Activated CD8-positive, alpha-beta memory T cell treated with anti-CD3 and anti-CD28 coated beads for 48 hours (primary cell): ENCODE data around the gene ADAP1.
A peak's percentile ranks its signal among the peaks of the same experiment; 100 is the strongest.

Experiments
- DNase-seq, 3 experiments: peaks; one replicate each; pipeline ENCODE4 v3.0.0-alpha.2; 2020; ENCODE audit warnings: low read depth in 2 of 3, low spot score in 2 of 3

Gene ADAP1

DNA sequence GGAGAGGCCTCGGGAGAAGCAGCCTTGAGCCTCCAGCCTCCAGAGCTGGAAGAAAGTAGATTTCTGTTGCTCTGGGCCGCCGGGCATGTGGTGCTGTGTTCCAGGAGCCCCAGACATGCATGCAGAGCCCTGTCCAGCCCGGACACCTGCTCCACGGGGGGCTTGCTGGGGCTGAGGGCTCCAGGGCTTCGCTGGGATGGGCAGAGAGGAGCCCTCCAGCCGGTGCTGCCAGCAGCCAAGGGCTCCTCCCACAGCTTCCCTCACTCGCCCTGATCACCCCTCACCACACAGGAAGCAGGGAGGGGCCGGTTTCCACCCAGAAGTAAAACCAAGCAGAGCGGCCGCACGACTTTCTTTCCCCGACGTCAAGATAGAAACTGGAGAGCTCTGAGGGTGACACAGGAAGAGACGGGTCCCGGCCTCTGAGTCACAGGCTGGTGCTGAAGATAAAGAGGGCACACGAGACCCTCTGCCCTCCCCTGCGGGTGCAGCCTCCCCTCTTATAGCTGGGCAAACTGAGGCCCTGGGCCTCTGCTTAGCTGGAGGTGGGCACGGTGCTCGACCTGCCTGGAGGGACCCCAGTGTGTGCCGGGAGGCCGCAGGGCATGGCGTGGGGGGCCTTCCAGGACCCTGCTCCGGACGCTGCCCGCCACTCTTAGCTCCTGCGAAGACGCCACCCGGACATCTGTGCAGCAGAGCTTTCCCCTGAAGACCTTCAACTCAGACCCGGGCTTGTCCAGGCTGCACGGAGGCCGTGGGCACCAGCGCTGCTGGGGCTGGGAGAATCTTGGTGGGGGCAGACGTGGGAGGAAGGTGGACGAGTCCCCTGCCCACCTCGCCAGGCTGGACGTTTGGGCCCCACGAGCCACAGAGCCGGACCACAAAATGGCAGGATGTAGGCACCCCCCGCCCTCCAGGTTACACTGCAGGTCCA is 31.1 kb downstream of the ADAP1 start:
- DNase-seq = peak; percentile 82 to 87 (median 86)

DNA sequence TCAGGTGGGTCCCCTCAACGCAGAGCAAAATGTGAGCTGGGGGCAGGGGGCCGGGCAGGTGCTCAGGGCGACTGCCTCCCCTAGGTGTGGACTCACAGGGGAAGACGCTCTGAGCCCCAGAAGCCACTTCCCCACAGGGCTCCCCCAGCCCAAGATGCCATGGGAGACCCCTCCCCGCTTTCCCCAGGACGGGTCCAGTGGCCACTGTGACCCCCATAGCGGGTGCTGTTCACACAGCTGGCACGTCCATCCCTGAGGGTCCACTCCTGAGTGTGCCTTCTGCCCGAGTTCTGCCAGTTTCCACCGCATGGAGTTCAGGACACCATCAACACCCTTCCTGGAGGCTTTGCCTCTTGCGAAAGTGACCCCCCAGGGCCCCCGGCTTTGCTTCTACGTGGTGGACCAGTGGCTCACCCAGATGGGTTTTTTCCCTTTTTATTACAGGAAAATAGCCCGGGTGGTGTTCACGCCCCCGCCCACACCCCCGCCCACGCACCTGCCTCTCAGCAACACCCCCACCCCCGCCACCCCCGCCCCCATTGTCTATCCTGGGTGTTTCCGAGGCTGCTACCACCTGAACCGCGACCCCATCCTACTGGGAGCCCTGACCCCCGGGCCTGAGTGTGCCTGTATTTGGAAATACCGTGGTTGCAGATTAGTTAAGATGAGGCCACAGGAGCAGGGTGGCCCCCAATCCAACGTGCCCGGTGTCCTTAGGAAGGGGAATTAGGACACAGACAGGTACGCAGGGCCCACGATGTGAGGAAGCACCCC is 32.0 kb downstream of the ADAP1 start:
- no peak for DNase-seq

- no peak for DNase-seq
These were observed 32.7 kb downstream of the ADAP1 start for GRCh38 chr7:921581-922333.

DNA sequence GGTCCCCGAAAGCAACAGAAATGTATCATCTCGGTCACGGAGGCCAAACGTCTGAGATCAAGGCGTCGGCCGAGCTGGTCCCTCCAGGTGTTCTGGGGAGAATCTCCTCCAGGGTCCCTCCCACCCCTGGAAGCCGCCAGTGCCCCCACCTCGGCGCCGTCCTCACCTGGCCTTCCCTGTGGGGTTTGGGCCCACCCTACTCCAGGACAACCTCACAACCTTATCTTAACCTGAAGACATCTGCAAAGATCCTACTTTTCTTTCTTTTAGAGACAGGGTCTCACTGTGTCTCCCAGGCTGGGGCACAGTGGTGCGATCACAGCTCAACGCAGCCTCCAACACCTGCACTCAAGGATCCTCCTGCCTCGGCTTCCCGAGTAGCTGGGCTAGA is 33.4 kb downstream of the ADAP1 start:
- DNase-seq = no peak

DNA sequence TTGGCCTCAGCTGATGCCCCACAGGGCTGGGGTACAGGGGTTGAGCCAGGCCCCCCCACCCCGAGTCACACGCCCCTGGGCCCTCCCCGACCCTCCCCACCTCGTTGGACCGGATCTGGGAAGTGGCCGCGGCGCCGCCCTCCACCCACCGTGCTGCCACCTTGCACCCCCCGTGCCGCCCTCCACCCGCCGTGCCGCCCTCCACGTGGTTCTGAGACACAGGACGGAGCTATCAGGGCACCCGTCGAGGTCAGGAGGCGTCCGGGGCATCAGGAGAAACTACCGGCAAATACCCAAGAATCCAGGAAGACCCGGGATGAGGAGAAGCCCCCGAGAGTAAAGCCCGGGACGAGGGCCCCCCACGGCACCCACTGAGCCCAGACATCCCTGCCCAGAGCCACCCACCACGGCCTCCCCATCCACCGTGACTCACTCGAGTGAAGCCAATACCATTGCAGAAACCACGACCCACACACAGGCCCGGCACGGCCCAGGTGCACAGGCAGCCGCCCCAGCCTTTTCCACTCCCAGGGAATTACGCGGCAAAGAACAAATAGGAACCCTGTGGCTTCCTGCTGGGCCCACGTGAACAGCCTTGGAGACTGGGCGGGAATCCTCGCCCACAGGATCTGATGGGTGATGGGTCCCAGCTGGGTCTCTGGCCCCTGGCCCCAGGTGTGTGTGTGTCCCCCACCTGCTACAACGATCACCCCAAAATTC is 34.0 kb downstream of the ADAP1 start:
- no peak for DNase-seq

- DNase-seq = no peak
These were observed 34.5 kb downstream of the ADAP1 start for GRCh38 chr7:919924-920341.

- no peak for DNase-seq
These were observed 35.4 kb downstream of the ADAP1 start for GRCh38 chr7:919114-919442.

DNA sequence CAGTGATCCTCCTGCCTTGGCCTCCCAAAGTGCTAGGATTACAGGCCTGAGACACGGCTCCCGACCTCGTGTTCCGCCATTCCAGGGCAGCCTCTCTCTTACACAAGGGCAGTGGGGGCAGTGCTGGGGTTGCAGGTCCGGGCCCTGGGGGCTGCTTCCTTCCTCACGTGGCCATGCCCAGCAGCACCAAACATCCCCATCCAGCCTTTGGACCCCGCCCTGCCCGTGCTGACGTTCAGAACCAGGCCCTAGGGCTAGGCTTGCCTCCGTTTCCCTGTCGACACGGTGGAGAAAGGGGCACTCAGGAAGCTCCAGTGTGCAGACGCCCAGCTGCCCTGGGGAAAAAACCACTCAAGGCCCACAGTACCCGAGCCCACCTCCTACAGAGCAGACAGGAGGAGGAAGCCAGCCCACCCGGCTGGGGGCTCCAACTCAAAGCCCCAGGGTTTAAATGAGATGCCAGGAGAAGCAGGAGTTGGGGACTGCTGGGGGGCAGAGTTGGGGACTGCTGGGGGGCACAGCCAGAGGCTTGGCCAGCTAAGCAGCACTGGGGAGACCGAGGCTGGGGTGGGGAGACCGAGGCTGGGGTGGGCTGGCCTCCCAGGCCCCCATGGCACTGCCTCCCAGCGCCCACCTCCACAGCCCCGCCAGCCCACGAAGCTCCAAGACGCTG is 35.9 kb downstream of the ADAP1 start:
- no peak for DNase-seq

GRCh38 chr7:918118-918425 is 36.4 kb downstream of the ADAP1 start:
- DNase-seq = no peak

- DNase-seq = no peak
These were observed 37.0 kb downstream of the ADAP1 start for GRCh38 chr7:917255-918117.

DNA sequence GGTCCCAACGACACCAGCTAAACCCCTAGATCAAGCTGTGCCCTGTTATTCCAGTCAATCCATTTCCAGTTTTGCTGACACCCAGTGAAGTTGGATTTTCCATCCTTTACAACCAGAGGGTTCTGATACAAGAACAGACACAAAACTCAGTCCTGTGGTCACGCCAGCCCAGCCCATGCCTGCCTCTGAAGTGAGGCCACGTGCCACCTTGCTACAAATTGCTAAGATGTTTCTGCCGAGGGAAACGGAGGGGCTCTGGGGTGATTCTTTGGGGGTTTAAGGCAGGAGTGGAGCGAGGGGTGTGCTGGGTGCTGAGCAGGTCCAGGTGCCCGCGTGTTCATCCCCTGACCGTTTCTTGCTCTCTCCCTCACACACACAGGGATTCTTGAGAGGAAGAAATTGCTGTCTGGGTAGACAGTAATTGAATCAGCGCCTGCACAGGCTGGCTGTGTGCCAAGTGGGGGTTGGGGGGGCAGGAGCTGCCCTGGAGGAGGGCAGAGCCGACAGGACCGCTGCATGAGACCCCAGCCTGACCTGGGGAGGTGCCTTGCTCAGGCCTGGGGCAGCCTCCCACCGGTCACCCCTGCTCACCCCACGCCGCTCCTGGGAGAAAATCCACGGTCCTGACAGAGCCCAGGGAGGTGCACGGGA is 38.1 kb downstream of the ADAP1 start:
- no peak for DNase-seq

- no peak for DNase-seq
These were observed 38.9 kb downstream of the ADAP1 start for GRCh38 chr7:915291-916218.

- no peak for DNase-seq
These were observed 39.8 kb downstream of the ADAP1 start for GRCh38 chr7:914521-915194.

DNA sequence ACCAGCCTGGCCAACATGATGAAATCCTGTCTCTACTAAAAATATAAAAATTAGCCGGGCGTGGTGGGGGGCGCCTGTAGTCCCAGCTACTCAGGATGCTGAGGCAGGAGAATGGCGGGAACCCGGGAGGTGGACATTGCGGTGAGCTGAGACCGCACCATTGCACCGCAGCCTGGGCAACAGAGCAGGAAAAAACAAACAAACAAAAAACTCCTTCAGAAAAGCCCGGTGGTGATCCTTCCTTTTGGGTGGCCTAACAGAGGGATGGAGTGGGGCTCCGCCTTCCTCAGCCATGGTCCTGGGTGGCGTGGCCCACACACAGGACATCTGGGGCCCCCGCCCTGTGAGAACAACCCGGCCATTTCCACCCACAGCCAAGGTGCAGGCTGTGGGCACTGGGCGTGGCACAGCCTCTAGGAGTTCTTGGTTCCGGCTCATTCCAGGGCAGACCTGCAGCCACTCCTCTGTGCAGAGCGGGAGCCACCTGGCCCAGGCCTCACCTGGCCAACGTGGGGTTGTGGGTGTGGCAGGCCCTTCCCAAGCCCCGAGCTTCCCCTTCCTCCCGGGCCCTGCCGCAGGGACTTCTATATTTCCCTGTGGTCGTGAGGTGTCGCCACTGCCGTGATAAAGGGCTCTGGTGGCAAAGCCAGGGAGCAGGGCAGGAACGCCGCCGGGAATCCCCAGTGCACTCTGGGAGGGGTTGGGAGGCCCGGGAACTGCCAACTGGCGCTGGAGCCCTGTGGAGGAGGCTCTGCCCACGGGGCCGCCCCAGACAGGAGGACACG is 40.6 kb downstream of the ADAP1 start:
- DNase-seq = no peak

DNA sequence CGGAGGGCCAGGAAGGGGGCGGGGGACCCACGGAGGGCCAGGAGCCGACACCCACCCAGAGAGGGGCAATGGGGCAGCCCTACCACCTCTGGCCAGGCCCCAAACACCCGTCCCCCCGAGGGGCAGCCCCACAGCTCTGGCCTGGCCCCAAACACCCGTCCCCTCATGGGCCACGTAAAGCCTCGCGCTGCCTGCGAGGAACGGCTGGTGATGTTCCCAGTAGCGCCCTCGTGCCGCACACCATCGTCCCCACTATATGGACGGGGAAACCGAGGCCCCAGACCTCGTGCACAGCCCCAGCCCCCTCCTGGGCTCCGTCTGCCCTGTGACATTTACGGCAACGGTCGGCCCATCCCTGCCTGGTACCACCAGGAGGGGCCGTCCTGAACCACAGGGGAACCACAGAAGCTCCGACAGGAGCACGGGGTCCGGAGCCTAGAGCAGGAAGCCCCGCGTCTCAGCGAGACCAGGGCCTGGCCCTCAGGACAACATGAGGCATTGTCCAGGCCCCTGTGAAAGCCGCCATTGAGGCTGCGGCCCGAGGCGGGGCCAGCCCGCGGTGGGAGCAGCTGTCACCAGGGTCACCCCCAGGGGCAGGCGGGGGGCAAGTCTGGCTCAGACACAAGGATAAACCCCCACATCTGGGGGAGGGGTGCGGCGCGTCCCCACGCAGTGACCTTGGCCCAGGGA is 42.5 kb downstream of the ADAP1 start:
- DNase-seq = no peak

- no peak for DNase-seq
These were observed 43.5 kb downstream of the ADAP1 start for GRCh38 chr7:910931-911431.
